Inferior parietal cortex (tissue), 1 donor: Measurements from ENCODE around the gene ATP6V0A1.
"Not testable (repeated sequence)": the region's sequence is repeated elsewhere in the genome, so short reads cannot be mapped to it uniquely, and the experiment has no call there.

ENCODE experiments used
- DNase-seq: peaks from one replicate; pipeline ENCODE4 v3.0.0-alpha.2; 2016; ENCODE audit errors: extremely low spot score

Gene ATP6V0A1

GRCh38 chr17:42458497-42459255 lies at the start of gene ATP6V0A1:
Gene ATP6V0A1, plus strand, starts transcription at chr17:42458878. Its CDS starts 2,017 bp downstream, at chr17:42460895.
- peak; percentile 85 for DNase-seq

DNA sequence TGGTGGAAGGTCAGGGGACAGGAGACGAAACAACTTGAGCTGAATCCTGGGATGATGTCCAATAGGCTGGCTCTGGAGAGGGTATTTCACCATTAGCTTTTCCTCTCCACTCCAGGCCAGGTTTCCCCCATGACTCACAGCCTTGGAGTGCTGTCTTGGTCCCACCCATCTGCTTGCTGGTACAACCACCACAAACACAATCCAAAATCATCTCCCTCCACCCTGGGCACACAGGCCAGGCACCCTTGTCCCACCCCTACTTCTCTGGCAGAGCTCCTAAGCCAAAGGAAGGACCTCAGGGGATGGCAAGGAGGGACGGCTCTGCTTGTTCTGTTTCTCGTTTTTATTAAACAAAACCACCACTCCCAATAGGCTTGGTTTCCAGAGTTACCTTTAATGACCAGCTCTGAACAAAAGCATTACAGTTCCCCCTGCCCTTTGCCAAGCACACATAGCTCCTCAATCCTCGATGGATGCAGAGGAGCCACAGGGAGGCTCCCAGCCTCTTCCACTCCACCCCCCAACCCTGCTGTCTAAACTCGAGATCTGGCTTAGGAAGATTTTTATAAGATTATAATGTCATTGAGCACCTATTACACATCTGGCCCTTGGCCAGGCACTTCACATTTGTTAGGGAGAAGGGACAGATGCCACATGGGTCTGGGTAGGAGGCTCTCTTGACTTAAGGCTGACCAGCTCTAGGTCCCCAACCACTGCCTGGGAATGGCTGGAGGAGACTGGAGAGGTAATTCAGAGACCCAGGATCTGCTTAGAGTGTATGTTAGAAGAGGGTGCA lies 49.0 kb upstream of the ATP6V0A1 start:
- DNase-seq = no peak

DNA sequence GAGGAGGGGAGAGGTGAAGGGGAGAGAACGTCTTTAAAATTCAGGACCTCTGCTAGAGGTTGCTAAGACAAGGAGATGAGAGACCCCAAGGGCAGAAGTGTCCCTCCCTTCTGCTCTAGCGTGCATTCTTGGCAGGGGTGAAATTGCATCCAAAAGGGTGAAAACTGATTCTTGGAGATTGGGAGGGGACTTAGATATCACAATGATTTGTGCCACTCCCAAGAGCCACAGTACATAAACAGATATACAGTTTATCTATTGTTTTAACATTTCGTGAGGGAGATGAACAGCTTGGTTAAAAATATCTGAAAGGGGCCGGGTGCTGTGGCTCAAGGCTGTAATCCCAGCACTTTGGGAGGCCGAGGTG lies 48.4 kb upstream of the ATP6V0A1 start:
- DNase-seq = no peak

DNA sequence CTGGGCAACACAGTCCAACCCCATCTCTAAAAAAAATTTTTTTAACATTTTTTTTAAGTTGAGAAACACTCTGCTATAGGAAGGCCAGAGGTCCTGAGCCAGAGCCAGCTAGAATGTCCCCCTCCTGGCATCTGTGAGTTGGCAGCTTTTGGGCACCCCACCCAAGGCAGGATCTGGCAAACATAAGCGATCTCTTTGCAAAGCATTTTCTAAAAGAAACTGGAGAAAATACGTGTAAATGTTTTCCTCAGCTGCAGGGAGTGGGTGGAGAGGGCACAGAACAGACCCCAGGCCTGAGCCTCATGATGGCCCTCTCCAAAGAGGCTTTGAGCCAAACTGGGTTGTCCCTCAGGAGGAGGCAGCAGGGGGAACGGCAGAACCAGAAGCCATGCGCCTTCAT lies 47.3 kb upstream of the ATP6V0A1 start:
- no peak for DNase-seq

- DNase-seq = no peak
These were observed 46.6 kb upstream of the ATP6V0A1 start for GRCh38 chr17:42411905-42412679.

DNA sequence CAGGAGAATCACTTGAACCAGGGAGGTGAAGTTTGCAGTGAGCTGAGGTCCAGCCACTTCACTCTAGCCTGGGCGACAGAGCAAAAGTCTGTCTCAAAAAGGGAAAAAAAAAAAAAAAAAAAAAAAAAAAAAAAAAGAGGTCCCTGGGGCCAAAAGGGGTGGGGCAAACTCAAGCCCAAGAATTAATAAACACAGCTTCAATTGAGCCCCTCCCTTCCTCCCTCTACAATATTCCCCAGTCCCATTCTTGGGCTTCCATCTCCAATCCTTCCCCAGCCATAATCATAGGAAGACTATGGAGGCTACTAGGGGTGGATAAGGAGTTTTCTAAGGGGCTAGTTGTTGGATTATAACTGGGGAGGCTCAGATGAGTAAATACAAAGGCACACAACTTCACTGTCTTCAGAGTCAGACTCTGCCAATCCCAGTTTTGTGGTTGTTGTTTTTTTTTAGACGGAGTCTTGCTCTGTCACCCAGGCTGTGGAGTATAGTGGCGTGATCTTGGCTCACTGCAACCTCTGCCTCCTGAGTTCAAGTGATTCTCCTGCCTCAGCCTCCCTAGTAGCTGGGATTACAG lies 45.1 kb upstream of the ATP6V0A1 start:
- no peak for DNase-seq

DNA sequence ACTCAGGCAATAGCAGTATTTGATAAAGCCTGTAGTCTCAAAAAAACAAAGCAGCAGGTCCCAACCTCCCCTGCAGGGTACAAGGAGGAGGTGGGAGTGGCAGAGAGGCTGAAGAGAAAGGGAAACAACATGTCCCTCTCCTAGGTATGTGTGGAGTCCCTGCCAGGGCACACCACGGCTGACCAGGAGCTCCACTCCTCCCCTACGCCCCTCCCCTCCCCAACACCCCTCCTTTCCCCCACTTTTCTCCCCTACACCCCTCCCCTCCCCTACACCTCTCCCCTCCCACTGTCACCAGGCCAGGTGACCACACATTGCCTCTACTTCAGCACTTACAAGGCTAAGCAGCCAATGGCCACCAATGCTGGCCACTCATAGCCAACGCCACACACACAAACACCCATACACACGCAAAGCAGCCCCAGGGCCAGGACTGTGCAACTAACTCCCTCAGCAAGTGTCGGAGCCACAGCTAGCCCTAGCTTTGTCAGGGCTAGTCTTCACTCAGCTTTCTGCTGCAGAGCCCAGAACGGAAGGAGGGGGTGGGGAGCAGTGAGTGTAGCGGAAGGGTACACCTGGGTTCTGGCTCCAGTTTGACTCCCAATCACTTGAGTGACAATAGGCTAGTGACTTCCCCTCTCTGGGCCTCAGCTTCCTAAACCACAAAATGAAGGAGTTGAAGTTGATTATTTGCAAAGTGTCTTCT lies 43.8 kb upstream of the ATP6V0A1 start:
- DNase-seq = no peak

- DNase-seq = not testable (repeated sequence)
These were observed 40.7 kb upstream of the ATP6V0A1 start for GRCh38 chr17:42417981-42418380.

DNA sequence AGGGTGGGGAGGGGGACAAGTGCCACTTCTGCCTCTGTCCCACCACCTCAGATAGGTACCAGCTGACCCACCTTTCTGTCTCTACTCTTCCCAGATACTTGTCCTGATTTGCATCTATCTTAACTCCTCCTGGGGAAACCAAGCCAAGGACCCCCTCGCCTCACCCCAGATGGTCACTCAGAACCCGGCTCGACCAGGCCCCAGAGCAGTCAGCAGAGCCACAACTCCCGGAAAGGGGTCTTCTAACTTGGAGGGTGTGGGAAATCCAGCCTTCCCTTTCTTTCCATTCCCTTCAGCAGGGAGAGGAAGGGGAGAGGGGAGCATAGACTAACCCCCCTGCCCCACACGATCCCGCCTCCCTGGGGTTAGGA lies 37.6 kb upstream of the ATP6V0A1 start:
- DNase-seq = no peak

GRCh38 chr17:42421507-42422338 lies 37.0 kb upstream of the ATP6V0A1 start:
- DNase-seq = no peak

- no peak for DNase-seq
These were observed 36.2 kb upstream of the ATP6V0A1 start for GRCh38 chr17:42422412-42422957.

DNA sequence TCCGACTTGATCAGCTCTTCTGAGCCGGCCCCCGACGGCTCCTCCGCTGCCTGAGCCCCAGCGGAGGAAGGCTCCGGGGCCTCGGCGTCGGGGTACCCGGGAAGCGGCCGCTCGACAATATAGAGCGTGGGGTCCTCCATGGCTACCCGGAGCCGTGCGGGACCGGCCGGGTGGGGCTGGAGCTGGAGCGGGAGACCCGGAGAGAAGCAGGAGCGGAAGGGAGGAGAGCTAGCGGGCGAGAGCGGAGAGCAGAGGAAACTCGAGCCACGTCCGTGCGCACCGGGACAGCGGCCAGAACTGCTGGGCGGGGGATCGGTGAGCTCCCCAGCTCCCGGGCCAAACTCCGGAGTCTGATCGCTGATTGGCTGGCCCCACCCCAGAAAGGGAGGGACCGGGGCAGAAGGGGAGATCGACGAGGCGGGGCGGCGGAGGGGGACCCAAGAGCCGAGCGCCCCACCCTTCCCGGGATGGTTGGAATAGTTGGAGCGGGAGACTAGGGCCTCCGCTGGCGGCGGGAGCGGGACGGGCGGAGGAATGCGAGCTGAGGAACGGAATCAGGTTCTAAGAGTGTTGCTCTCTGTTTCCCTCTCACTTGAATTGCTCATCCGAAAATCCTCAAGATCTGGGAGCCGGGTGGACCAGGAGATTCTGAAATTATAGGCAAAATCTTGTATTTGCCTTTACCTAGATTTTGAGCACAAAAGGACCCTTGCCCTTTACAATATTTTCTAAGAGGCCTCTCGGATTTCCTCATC lies 35.5 kb upstream of the ATP6V0A1 start, which contains the start of gene CAVIN1:
Gene CAVIN1, minus strand, starts transcription at position 299 of the 755 bp plus-strand sequence. Its CDS starts 159 bp downstream, at position 140.
- peak; percentile 82 for DNase-seq

DNA sequence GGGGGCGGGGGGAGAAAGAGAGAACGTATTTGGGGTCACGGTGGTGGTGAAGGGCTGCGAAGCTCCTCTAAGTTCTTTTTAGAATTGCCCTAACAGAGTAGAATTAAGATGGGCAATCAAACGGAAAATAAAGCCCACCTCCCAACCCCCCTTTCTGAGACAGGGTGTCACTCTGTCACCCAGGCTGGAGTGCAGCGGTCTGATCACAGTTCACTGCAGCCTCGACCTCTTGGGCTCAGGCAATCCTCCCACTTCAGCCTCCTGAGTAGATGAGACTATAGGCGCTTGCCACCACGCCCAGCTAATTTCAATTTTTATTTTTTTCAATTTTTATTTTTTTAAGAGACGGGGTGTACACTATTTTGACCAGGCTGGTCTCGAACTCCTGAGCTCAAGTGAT lies 34.9 kb upstream of the ATP6V0A1 start:
- no peak for DNase-seq

- DNase-seq = no peak
These were observed 33.6 kb upstream of the ATP6V0A1 start for GRCh38 chr17:42424991-42425610.

GRCh38 chr17:42428141-42428944 lies 30.3 kb upstream of the ATP6V0A1 start:
- DNase-seq = peak; percentile 83

GRCh38 chr17:42429726-42430447 lies 28.8 kb upstream of the ATP6V0A1 start:
- DNase-seq = no peak

DNA sequence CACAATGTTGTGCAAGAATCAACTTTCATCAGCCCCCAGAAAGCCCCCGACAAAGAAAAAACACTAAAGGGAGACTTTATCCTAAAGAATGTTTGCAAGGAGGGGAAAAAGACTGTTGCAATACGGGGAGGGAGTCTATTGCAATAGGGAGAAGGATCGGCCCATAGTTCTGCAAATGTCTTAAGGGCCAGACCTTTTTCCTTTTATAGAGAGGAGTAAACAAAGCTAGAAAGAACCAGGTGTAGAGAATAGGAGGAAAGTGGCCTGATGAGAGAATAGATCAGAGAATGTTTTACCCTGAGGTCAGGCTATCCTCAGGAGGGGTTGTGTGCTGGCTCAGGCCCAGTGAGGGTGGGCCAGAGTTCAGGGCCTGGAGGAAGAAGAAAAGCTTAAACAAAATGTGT lies 26.9 kb upstream of the ATP6V0A1 start:
- no peak for DNase-seq
